Right lobe of liver (tissue), 4 donors: ENCODE measurements around the gene MAP3K7.

Experiments
- CTCF ChIP-seq, 4 donors: fragments of 200-600 bp in 3 of 4; fragments of 450-650 bp in 1 of 4; IDR thresholded peaks; one replicate each; pipeline versions ENCODE4 v1.5.1 to v1.8.0; 2016 to 2022; ENCODE audit warnings: antibody characterized with exemption in 4 of 4, mild to moderate bottlenecking in 2 of 4
- POLR2A ChIP-seq: fragments of 450-650 bp; IDR thresholded peaks from one replicate; pipeline ENCODE4 v1.6.1; 2017; ENCODE audit warnings: antibody characterized with exemption, mild to moderate bottlenecking
- donor health status: DM: no; HTN: no; CAD: no.
- donor health status: DM: no; HTN: no; CAD: no.
- donor health status: DM: no; HTN: yes; CAD: no.

GRCh38 chr6:90516074-90516660 lies 70.7 kb downstream of the MAP3K7 start:
- TF ChIP-seq CTCF (IDR thresholded peaks at IDR 0.05) (no peak), POLR2A (no peak)
